ENCODE data around the gene TROAP.

Gene TROAP

DNA sequence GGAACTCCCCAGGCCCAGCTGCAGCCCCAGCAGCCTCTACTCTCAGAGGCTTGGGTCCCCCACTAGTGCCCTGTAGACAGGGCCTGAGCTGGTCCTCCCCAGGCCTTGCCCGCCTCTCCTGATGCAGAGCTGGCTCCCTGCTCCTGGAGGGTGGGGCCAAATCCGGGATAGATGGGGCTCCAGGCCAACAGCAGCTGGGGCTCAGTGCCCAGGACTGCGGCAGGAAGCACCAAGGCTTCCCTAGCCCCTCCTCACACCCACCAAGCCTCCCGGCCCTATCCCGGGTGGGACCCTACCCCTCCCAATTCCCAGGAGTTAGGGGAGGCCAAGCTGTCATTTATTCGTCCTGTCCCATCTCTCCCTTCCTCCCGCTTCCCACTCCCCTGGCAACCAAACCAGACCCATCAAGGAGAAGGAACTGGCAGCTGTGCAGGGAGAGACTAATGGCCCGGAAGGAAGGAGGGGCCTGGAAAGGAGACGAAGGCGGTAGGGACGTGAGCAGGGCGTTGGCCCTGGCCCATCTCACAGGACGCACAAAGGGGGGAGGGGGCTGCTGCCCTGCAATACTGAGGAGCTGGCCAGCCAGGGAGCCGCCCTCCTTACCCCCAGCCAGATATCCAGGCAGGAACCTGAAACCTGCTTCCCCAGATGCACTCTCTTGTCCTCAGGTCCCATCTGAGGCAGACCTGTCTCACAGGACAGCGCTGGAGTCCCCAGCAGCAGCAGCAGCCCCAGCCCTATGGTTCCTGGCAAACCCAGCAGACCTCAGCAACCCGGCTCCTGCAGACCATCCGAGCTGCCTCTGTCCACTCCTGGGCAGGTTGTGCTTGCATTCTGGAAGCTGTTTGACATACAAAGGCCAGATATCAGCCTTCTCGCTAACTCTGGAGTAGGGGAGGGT is 29.7 kb upstream of the TROAP start:
- Histone ChIP-seq H3K9me3 (no peaks in the 10 kb centered on the region), H3K27me3 (peaks cover 98% of the 10 kb centered on the region)

DNA sequence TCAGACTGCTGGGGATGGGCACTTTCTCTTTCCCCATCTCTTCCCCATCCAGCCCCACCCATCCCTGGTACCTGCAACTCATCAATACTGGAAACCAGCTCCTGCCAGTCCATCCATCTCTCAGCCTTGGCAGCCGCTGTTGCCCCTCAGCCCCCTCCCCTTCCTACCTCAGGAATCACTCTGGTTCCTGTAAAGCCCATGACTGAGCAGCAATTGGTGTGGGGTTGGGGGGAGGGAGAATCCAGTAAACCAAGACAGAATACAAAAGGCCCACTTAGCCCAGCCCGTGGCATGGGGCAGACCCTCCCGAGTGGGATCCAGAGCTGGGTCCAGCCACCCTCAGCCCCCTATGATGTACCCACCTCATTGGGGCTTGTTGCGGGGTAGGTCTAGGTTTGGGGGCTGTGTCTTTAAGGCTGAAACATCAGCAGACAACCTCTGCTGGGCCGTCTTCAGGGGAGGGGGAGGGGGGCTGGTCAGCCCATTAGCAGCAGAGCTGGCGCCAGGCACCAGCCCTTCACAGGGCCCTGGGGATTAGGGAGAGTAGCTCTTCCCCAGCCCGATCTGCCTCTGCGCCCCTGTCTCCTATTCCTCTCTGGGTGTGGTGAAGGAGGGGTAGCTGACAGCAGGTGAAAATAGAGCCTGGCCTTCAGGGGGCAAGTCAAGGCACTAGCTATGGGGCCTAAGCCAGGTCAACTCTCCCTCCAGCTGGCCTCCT is 28.8 kb upstream of the TROAP start:
- no peaks in the 10 kb centered on the region for H3K36me3 ChIP-seq
- peaks cover 15 to 28% of the 10 kb centered on the region in 2 experiments for H3K4me1 ChIP-seq (ENCODE audit: control insufficient read depth in 1 of 2, insufficient read depth in 1 of 2, low read depth in 1 of 2, low read length in 1 of 2)
- H3K27me3 ChIP-seq = peaks cover 98% of the 10 kb centered on the region
- no peak overlapping the region for H3K4me3 ChIP-seq (ENCODE audit: low read depth in 1 of 2, low read length in 1 of 2)
- H3K9me3 ChIP-seq = no peaks in the 10 kb centered on the region
- no peak overlapping the region for H3K27ac ChIP-seq
- TF ChIP-seq, protein P1, sequence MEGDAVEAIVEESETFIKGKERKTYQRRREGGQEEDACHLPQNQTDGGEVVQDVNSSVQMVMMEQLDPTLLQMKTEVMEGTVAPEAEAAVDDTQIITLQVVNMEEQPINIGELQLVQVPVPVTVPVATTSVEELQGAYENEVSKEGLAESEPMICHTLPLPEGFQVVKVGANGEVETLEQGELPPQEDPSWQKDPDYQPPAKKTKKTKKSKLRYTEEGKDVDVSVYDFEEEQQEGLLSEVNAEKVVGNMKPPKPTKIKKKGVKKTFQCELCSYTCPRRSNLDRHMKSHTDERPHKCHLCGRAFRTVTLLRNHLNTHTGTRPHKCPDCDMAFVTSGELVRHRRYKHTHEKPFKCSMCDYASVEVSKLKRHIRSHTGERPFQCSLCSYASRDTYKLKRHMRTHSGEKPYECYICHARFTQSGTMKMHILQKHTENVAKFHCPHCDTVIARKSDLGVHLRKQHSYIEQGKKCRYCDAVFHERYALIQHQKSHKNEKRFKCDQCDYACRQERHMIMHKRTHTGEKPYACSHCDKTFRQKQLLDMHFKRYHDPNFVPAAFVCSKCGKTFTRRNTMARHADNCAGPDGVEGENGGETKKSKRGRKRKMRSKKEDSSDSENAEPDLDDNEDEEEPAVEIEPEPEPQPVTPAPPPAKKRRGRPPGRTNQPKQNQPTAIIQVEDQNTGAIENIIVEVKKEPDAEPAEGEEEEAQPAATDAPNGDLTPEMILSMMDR (IDR thresholded peaks at IDR 0.05) = no peak

More for the DNA sequence above, 29.7 kb upstream of the TROAP start:
- TF ChIP-seq, protein P1 (IDR thresholded peaks at IDR 0.05) = no peak
- Histone ChIP-seq H3K4me3 (ENCODE audit: low read depth in 1 of 2, low read length in 1 of 2) (no peak overlapping the region), H3K36me3 (no peaks in the 10 kb centered on the region), H3K4me1 (ENCODE audit: control insufficient read depth in 1 of 2, insufficient read depth in 1 of 2, low read depth in 1 of 2, low read length in 1 of 2) (peaks cover 15 to 28% of the 10 kb centered on the region in 2 experiments), H3K27ac (no peak overlapping the region)

DNA sequence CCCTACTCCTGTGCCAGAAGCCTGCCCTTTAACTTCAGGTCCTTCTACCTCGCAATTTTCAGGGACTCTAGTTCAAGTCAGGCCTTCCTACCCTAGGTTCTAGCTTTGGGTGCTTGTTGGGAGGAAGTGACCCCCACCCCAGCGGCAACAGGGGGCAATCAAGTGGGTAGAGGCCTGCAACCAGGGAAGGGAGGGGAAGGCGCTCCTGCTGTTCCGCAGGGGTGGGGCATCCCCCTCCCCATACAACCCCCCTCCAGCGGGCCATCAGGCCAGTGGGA is 28.3 kb upstream of the TROAP start:
- Histone ChIP-seq H3K27ac (no peak overlapping the region), H3K36me3 (no peaks in the 10 kb centered on the region), H3K27me3 (peaks cover 98% of the 10 kb centered on the region), H3K9me3 (no peaks in the 10 kb centered on the region), H3K4me1 (ENCODE audit: control insufficient read depth in 1 of 2, insufficient read depth in 1 of 2, low read depth in 1 of 2, low read length in 1 of 2) (peaks cover 15 to 28% of the 10 kb centered on the region in 2 experiments), H3K4me3 (ENCODE audit: low read depth in 1 of 2, low read length in 1 of 2) (no peak overlapping the region)
- TF ChIP-seq, protein P1 (IDR thresholded peaks at IDR 0.05) = no peak

DNA sequence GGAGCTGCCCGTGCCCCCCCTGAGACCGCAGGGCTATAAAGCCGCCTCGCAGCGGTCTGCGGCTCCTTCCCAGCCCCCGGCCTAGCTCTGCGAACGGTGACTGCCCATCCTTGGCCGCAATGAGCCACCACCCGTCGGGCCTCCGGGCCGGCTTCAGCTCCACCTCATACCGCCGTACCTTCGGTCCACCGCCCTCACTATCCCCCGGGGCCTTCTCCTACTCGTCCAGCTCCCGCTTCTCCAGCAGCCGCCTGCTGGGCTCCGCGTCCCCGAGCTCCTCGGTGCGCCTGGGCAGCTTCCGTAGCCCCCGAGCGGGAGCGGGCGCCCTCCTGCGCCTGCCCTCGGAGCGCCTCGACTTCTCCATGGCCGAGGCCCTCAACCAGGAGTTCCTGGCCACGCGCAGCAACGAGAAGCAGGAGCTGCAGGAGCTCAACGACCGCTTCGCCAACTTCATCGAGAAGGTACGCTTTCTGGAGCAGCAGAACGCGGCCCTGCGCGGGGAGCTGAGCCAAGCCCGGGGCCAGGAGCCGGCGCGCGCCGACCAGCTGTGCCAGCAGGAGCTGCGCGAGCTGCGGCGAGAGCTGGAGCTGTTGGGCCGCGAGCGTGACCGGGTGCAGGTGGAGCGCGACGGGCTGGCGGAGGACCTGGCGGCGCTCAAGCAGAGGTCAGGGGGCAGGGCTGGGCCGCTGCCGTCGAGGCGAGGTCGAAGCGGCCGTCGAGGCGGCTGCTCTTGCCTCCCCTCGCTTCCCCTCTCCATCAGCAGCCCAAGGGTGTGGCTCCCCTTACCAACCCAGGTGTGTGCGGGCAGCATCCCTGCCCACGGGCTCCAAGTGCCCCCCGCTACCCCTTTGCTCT is 27.7 kb upstream of the TROAP start, which contains the start of gene PRPH:
Gene PRPH (plus strand): TSS at position 66 of the 855 bp plus-strand sequence. CDS start 54 bp downstream, at position 120.
- Histone ChIP-seq H3K27ac (no peak within 1 kb of the TSS), H3K4me1 (ENCODE audit: control insufficient read depth in 1 of 2, insufficient read depth in 1 of 2, low read depth in 1 of 2, low read length in 1 of 2) (peaks cover 15 to 28% of the 10 kb centered on the region in 2 experiments), H3K4me3 (ENCODE audit: low read depth in 1 of 2, low read length in 1 of 2) (no peak within 1 kb of the TSS), H3K36me3 (no peaks in the 10 kb centered on the region), H3K9me3 (no peaks in the 10 kb centered on the region), H3K27me3 (peaks cover 100% of the 10 kb centered on the region)
- TF ChIP-seq, protein P1 (IDR thresholded peaks at IDR 0.05) = no peak
